HepG2 (cell line): ENCODE measurements around the gene SYNJ2. TPM values are rescaled to one million over a fixed set of nuclear protein-coding genes. Genes with fewer than 3 reads are reported as not detected.

Experiments used
- CEBPG ChIP-seq: IDR thresholded peaks from 2 replicates; pipeline ENCODE4 v1.6.1; 2016
- ESRRA ChIP-seq: sonication (generic); formaldehyde crosslinking; IDR thresholded peaks from 2 replicates; pipeline ENCODE4 v1.5.1; 2020; ENCODE audit warnings: mild to moderate bottlenecking, low read depth, missing genetic modification reagents
- KDM2A ChIP-seq: sonication (generic); formaldehyde crosslinking; IDR thresholded peaks from 2 replicates; pipeline ENCODE4 v1.4.0; 2020; ENCODE audit warnings: low read depth, missing genetic modification reagents, borderline replicate concordance
- KLF6 ChIP-seq: IDR thresholded peaks from 2 replicates; pipeline ENCODE4 v1.8.0; 2016; ENCODE audit warnings: missing biosample characterization, missing genetic modification reagents
- POGK ChIP-seq: sonication (generic); formaldehyde crosslinking; conservative IDR thresholded peaks from 2 replicates; pipeline ENCODE4 v1.8.0; 2022; ENCODE audit warnings: mild to moderate bottlenecking, moderate library complexity, missing genetic modification reagents
- RXRB ChIP-seq: IDR thresholded peaks from 2 replicates; pipeline ENCODE4 v1.6.1; 2016; ENCODE audit warnings: borderline replicate concordance, missing genetic modification reagents, missing compliant biosample characterization
- SAFB2 ChIP-seq: sonication (generic); formaldehyde crosslinking; IDR thresholded peaks from 2 replicates; pipeline ENCODE4 v1.5.1; 2020; ENCODE audit warnings: missing genetic modification reagents, low read depth, mild to moderate bottlenecking, borderline replicate concordance
- ZBED4 ChIP-seq: sonication (generic); formaldehyde crosslinking; IDR thresholded peaks from 2 replicates; pipeline ENCODE4 v1.4.0; 2020; ENCODE audit warnings: missing genetic modification reagents, borderline replicate concordance
- ZBTB42 ChIP-seq: sonication (generic); formaldehyde crosslinking; IDR thresholded peaks from 2 replicates; pipeline ENCODE4 v1.5.0; 2020; ENCODE audit warnings: mild to moderate bottlenecking, missing genetic modification reagents
- ZFP91 ChIP-seq: sonication (generic); formaldehyde crosslinking; IDR thresholded peaks from 2 replicates; pipeline ENCODE4 v1.9.0; 2022; ENCODE audit warnings: missing genetic modification reagents, mild to moderate bottlenecking, borderline replicate concordance
- ZNF512B ChIP-seq: sonication (generic); formaldehyde crosslinking; IDR thresholded peaks from 2 replicates; pipeline ENCODE4 v1.5.1; 2020; ENCODE audit warnings: missing genetic modification reagents, mild to moderate bottlenecking, borderline replicate concordance
- ZNF780A ChIP-seq: sonication (generic); formaldehyde crosslinking; IDR thresholded peaks from 2 replicates; pipeline ENCODE4 v1.8.0; 2022; ENCODE audit warnings: mild to moderate bottlenecking, missing genetic modification reagents, moderate library complexity
- polyA plus RNA-seq, 8 experiments: library from polyadenylated mRNA; depleted of rRNA in 3 of 8; stranded (reverse) in 7 of 8; unstranded in 1 of 8; fragments of >200 nt; fragmentation: Illumina TruSeq in 4 of 8; extraction: Trizol in 4 of 8; gene quantifications; 2 replicates each; pipeline versions ENCODE4 v1.2.1 to v1.2.3, GENCODE V29; 2011 to 2016; ENCODE audit warnings: low read depth in 4 of 8, missing spikeins in 1 of 8, mixed read lengths in 1 of 8; ENCODE audit not compliant: insufficient read depth in 1 of 8
- total RNA-seq, 5 experiments: library from RNA; depleted of rRNA; stranded (reverse); fragments of >200 nt; fragmentation: Illumina TruSeq; extraction: Trizol; gene quantifications; 2 replicates each; pipeline ENCODE4 v1.2.3, GENCODE V29; 2016; ENCODE audit warnings: low read depth in 1 of 5

SYNJ2 gene
- total and polyA plus RNA-seq, 2 of the 13 experiments (the other 11 are each of a cell fraction or from before 2014, with no cell fraction given), result 39.1 to 57.6 TPM

- TF ChIP-seq ZBED4 (CRISPR knock-in tag) (peak; percentile 63), ZBTB42 (CRISPR knock-in tag) (peak; percentile 74; the same call in 1 of the 2 replicates), ZNF780A (peak; percentile 95), ZNF512B (CRISPR knock-in tag) (no peak; the same call in 1 of the 2 replicates), ESRRA (CRISPR knock-in tag) (no peak), KLF6 (CRISPR knock-in tag) (peak; percentile 84; the same call in 1 of the 2 replicates), ZFP91 (peak; percentile 89), CEBPG (CRISPR knock-in tag) (no peak), POGK (CRISPR knock-in tag) (peak; percentile 28; the same call in 1 of the 2 replicates), KDM2A (CRISPR knock-in tag) (peak; percentile 19; the same call in 1 of the 2 replicates), SAFB2 (CRISPR knock-in tag) (peak; percentile 93; the same call in 1 of the 2 replicates), RXRB (no peak)
Measured at GRCh38 chr6:158010591-158011477, 29.2 kb downstream of the SYNJ2 start (continued).
